HepG2 (cell line): ENCODE results near the gene IL33. TPM values are rescaled to one million over a fixed set of nuclear protein-coding genes. Genes with fewer than 3 reads are reported as not detected.

Experiments
- ATAC-seq: fragments of 200-7000 bp; cut with Tn5 transposase; 3 replicates; pipeline ENCODE4 v1.9.1; 2020; ENCODE audit warnings: mild to moderate bottlenecking, moderate library complexity
- BruUV-seq: library from RNA; stranded (reverse); fragments of 400-500 nt; replicated peaks from 2 replicates; lab custom pipeline; 2021; lab: Mats Ljungman, UMichigan
- CTCF ChIA-PET: fragments of 300-600 bp; formaldehyde crosslinking; extraction: SDS; loops from one replicate; lab custom pipeline; 2021; ENCODE audit warnings: low total read pairs, inconsistent platforms, low intra/inter-chr PET ratio; lab: Yijun Ruan, JAX
- POLR2A ChIA-PET: fragments of 350-600 bp; sonication (Branson Sonifier 250); formaldehyde crosslinking; loops from one replicate; lab custom pipeline; 2020; ENCODE audit warnings: antibody characterized with exemption, inconsistent platforms; lab: Yijun Ruan, JAX
- DNase-seq: peaks from one replicate; pipeline ENCODE4 v3.0.0-alpha.2; 2015; ENCODE audit warnings: low spot score
- FAIRE-seq: peaks from 3 replicates; lab custom pipeline; 2011; peaks lifted over from hg19 to GRCh38; lab: Jason Lieb, UNC
- H2AFZ ChIP-seq: one replicate; pipeline ENCODE4 v1.6.1; 2011; ENCODE audit warnings: low read length, inconsistent platforms
- H3K27ac ChIP-seq: fragments of 300-600 bp; 3 replicates; pipeline ENCODE4 v1.8.0; 2011; ENCODE audit warnings: mixed run types, mild to moderate bottlenecking, mixed read lengths, low read length, inconsistent platforms; ENCODE audit not compliant: insufficient read depth; ENCODE audit errors: extremely low read length
- H3K27me3 ChIP-seq, 2 experiments: fragments of 200-600 bp in 1 of 2; 2 replicates in 1 of 2; 3 replicates in 1 of 2; pipeline versions ENCODE4 v1.6.0 to v1.8.0; 2011; ENCODE audit warnings: low read length in 2 of 2, mild to moderate bottlenecking in 2 of 2, moderate library complexity in 2 of 2, inconsistent platforms in 1 of 2; ENCODE audit not compliant: insufficient read depth in 2 of 2, control insufficient read depth in 1 of 2
- H3K36me3 ChIP-seq, 2 experiments: fragments of 200-600 bp in 1 of 2; replicated peaks in 1 of 2; 2 replicates in 1 of 2; 3 replicates in 1 of 2; pipeline versions ENCODE4 v1.5.1 to v1.8.0; 2011; ENCODE audit warnings: low read length in 2 of 2, inconsistent platforms in 1 of 2; ENCODE audit not compliant: insufficient read depth in 2 of 2, control insufficient read depth in 1 of 2
- H3K4me1 ChIP-seq: 2 replicates; pipeline ENCODE4 v1.5.1; 2012; ENCODE audit warnings: low read length, inconsistent platforms; ENCODE audit not compliant: insufficient read depth
- H3K4me2 ChIP-seq: 2 replicates; pipeline ENCODE4 v1.6.0; 2011; ENCODE audit warnings: low read depth, low read length, inconsistent platforms
- H3K4me3 ChIP-seq, 3 experiments: fragments of 200-600 bp in 1 of 3; sonication (generic), shearing (Covaris generic) in 1 of 3; replicated peaks in 1 of 3; 2 replicates each; pipeline ENCODE4 v1.5.1; 2011 to 2016; ENCODE audit warnings: low read length in 3 of 3, inconsistent platforms in 2 of 3, low read depth in 2 of 3, mild to moderate bottlenecking in 2 of 3, control low read depth in 1 of 3, mixed read lengths in 1 of 3; ENCODE audit not compliant: insufficient read depth in 1 of 3
- H3K79me2 ChIP-seq: one replicate; pipeline ENCODE4 v1.6.1; 2011; ENCODE audit warnings: low read length, inconsistent platforms; ENCODE audit not compliant: insufficient read depth
- H3K9ac ChIP-seq: 2 replicates; pipeline ENCODE4 v1.6.0; 2011; ENCODE audit warnings: mild to moderate bottlenecking, low read depth, low read length, inconsistent platforms; ENCODE audit not compliant: insufficient read depth
- H3K9me3 ChIP-seq: 2 replicates; pipeline ENCODE4 v1.5.1; 2012; ENCODE audit warnings: mild to moderate bottlenecking, low read length
- H4K20me1 ChIP-seq: 2 replicates; pipeline ENCODE4 v1.6.0; 2011; ENCODE audit warnings: inconsistent platforms, mild to moderate bottlenecking, low read length, moderate library complexity; ENCODE audit not compliant: insufficient read depth
- ATF7 ChIP-seq, 2 experiments: fragments of 450-650 bp in 1 of 2; sonication (generic) in 1 of 2; formaldehyde crosslinking in 1 of 2; IDR thresholded peaks; 2 replicates each; pipeline versions ENCODE4 v1.4.0 to v1.6.1; 2016 to 2020; ENCODE audit warnings: antibody characterized with exemption in 1 of 2, mild to moderate bottlenecking in 1 of 2, missing genetic modification reagents in 1 of 2
- CEBPB ChIP-seq: IDR thresholded peaks from 2 replicates; pipeline ENCODE4 v1.6.1; 2011; ENCODE audit warnings: low read depth, low read length, improper control_type of control experiment, borderline replicate concordance
- CREB1 ChIP-seq, 2 experiments: fragments of 450-650 bp in 1 of 2; IDR thresholded peaks; 2 replicates each; pipeline ENCODE4 v1.6.1; 2016 to 2017; ENCODE audit warnings: control low read depth in 1 of 2, mild to moderate bottlenecking in 1 of 2, missing compliant biosample characterization in 1 of 2, missing genetic modification characterization in 1 of 2
- GMEB2 ChIP-seq: IDR thresholded peaks from 2 replicates; pipeline ENCODE4 v1.6.1; 2016; ENCODE audit warnings: missing biosample characterization, missing genetic modification reagents, low read depth
- POGZ ChIP-seq: sonication (generic); formaldehyde crosslinking; IDR thresholded peaks from 2 replicates; pipeline ENCODE4 v1.4.0; 2020; ENCODE audit warnings: mild to moderate bottlenecking, missing genetic modification reagents
- SMC3 ChIP-seq: IDR thresholded peaks from 2 replicates; pipeline ENCODE4 v1.6.1; 2011; ENCODE audit warnings: low read length, improper control_type of control experiment
- STAG1 ChIP-seq: sonication (generic); formaldehyde crosslinking; IDR thresholded peaks from 2 replicates; pipeline ENCODE4 v1.4.0; 2020; ENCODE audit warnings: missing genetic modification reagents
- ZBTB2 ChIP-seq: sonication (generic); formaldehyde crosslinking; IDR thresholded peaks from 2 replicates; pipeline ENCODE4 v1.8.0; 2022; ENCODE audit warnings: low read depth, missing genetic modification reagents
- ZFP82 ChIP-seq: sonication (generic); formaldehyde crosslinking; IDR thresholded peaks from 2 replicates; pipeline ENCODE4 v1.5.1; 2020; ENCODE audit warnings: mild to moderate bottlenecking, missing genetic modification reagents, borderline replicate concordance
- ZNF205 ChIP-seq: IDR thresholded peaks from 2 replicates; pipeline ENCODE4 v1.6.1; 2018; ENCODE audit warnings: missing biosample characterization, missing genetic modification reagents
- WGBS: methylation state at CpG from one replicate; pipeline ENCODE4 v1.1.6; 2017; ENCODE audit warnings: low lambda C conversion rate; 5-methylcytosine and 5-hydroxymethylcytosine counted together
- in situ Hi-C: cut with HindIII; loops from 2 replicates; pipeline ENCODE4 v1.10.0; 2017; ENCODE audit warnings: low pct_unique_long_range_greater_than_20kb; ENCODE audit not compliant: extremely low pct_ligation_motif_present
- intact Hi-C: fragments of 100-400 bp; cut with micrococcal nuclease; formaldehyde crosslinking; loops from one replicate; pipeline ENCODE4 v1.10.0; 2022; ENCODE audit not compliant: unreplicated experiment
- polyA plus RNA-seq, 8 experiments: library from polyadenylated mRNA; depleted of rRNA in 3 of 8; stranded (reverse) in 7 of 8; unstranded in 1 of 8; fragments of >200 nt; fragmentation: Illumina TruSeq in 4 of 8; extraction: Trizol in 4 of 8; gene quantifications; 2 replicates each; pipeline versions ENCODE4 v1.2.1 to v1.2.3, GENCODE V29; 2011 to 2016; ENCODE audit warnings: low read depth in 4 of 8, missing spikeins in 1 of 8, mixed read lengths in 1 of 8; ENCODE audit not compliant: insufficient read depth in 1 of 8
- total RNA-seq, 5 experiments: library from RNA; depleted of rRNA; stranded (reverse); fragments of >200 nt; fragmentation: Illumina TruSeq; extraction: Trizol; gene quantifications; 2 replicates each; pipeline ENCODE4 v1.2.3, GENCODE V29; 2016; ENCODE audit warnings: low read depth in 1 of 5

Gene IL33
- total and polyA plus RNA-seq, 2 of the 13 experiments (the other 11 are each of a cell fraction or from before 2014, with no cell fraction given): 0.05 TPM; not detected in 1

- 3% methylated on average over 3 of the region's 3 CpGs for WGBS
- CTCF ChIA-PET: no interaction called here
These were observed 26.7 kb upstream of the IL33 start for GRCh38 chr9:6188906-6189305.

GRCh38 chr9:6194934-6195333, 20.7 kb upstream of the IL33 start:
- Histone ChIP-seq H3K4me2 (no peak overlapping the region), H4K20me1 (no peaks in the 10 kb centered on the region), H3K4me3 (no peak overlapping the region), H3K9ac (no peak overlapping the region), H2AFZ (no peak overlapping the region), H3K79me2 (no peaks in the 10 kb centered on the region), H3K36me3 (no peaks in the 10 kb centered on the region), H3K4me1 (no peaks in the 10 kb centered on the region), H3K27me3 (no peaks in the 10 kb centered on the region; a peak in 1 of 5 replicates), H3K9me3 (no peaks in the 10 kb centered on the region), H3K27ac (no peak overlapping the region)
- CTCF ChIA-PET: interaction anchor here (5.2 kb wide), 1 partner anchor 111 kb away, joined by 41 read pairs; no protein-coding TSS in a partner anchor
- in situ Hi-C loops (loop anchor here (5.0 kb wide), 1 partner anchor 112 kb away; no protein-coding TSS in a partner anchor), intact Hi-C loops (loop anchor here (1.0 to 5.0 kb wide), 2 partner anchors 138 to 309 kb away; no protein-coding TSS in a partner anchor)
- WGBS: 5% methylated on average over 1 of the region's 2 CpGs
- POLR2A ChIA-PET: no interaction called here
- peak; percentile 32; the same call in 1 of the 2 replicates for TF ChIP-seq STAG1
- TF ChIP-seq GMEB2 (CRISPR knock-in tag): no peak
- 0 out of 2 replicates have a peak, but pooled peaks have one; percentile 5 for TF ChIP-seq SMC3
- TF ChIP-seq ZBTB2 (CRISPR knock-in tag): no peak
- TF ChIP-seq ZFP82 (CRISPR knock-in tag): no peak
- DNase-seq (peak; percentile 3), ATAC-seq (no peak), FAIRE-seq (peak; percentile 21)
- BruUV-seq: no TSS peak

More at GRCh38 chr9:6188906-6189305, 26.7 kb upstream of the IL33 start:
- BruUV-seq: no TSS peak
- no peaks in the 10 kb centered on the region for H3K79me2 ChIP-seq
- no peaks in the 10 kb centered on the region for H3K9me3 ChIP-seq
- ATAC-seq (no peak), FAIRE-seq (no peak), DNase-seq (no peak)
- no peak overlapping the region for H3K4me2 ChIP-seq
- H4K20me1 ChIP-seq: no peaks in the 10 kb centered on the region
- no peaks in the 10 kb centered on the region for H3K36me3 ChIP-seq
- H3K9ac ChIP-seq: no peak overlapping the region
- in situ Hi-C loops (no loop called here), intact Hi-C loops (no loop called here)
- no peak overlapping the region for H3K27ac ChIP-seq
- POLR2A ChIA-PET: no interaction called here
- peak; percentile 74 for TF ChIP-seq CREB1 (IDR thresholded peaks at IDR 0.05)
- TF ChIP-seq CREB1 (CRISPR knock-in tag; IDR thresholded peaks at IDR 0.05): no peak
- TF ChIP-seq CEBPB: peak; percentile 2; the same call in 1 of the 2 replicates
- TF ChIP-seq ATF7 (IDR thresholded peaks at IDR 0.05): peak; percentile 96
- TF ChIP-seq ATF7 (CRISPR knock-in tag; IDR thresholded peaks at IDR 0.05): no peak
- no peak for TF ChIP-seq ZNF205
- no peak for TF ChIP-seq POGZ (CRISPR knock-in tag)
- H2AFZ ChIP-seq: no peak overlapping the region
- no peak overlapping the region for H3K4me3 ChIP-seq
- H3K4me1 ChIP-seq: no peaks in the 10 kb centered on the region
- H3K27me3 ChIP-seq: peaks cover 0 to 1% of the 10 kb centered on the region in 2 experiments; a peak in 2 of 5 replicates
